SK-N-SH (cell line): Measurements from ENCODE around the gene PKD1. TPM values are rescaled to one million over a fixed set of nuclear protein-coding genes. Genes with fewer than 3 reads are reported as not detected.

Experiments
- CTCF ChIA-PET: fragments of 300-600, 350-600 bp; formaldehyde crosslinking; extraction: SDS; loops from one replicate; lab custom pipeline; 2021; lab: Yijun Ruan, JAX
- POLR2A ChIA-PET: fragments of 350-600 bp; sonication (Branson Sonifier 250); formaldehyde crosslinking; extraction: SDS; loops from one replicate; lab custom pipeline; 2020; ENCODE audit warnings: antibody characterized with exemption, inconsistent platforms; lab: Yijun Ruan, JAX
- DNase-seq: peaks from one replicate; pipeline ENCODE4 v3.0.0; 2012
- H2AFZ ChIP-seq: fragments of 200-600 bp; sonication (generic); 2 replicates; pipeline ENCODE4 v1.8.1; 2016; ENCODE audit warnings: antibody characterized with exemption, mild to moderate bottlenecking, low read depth
- H3F3A ChIP-seq: fragments of 200-600 bp; sonication (generic); replicated peaks from 2 replicates; pipeline ENCODE3; 2016; ENCODE audit warnings: antibody characterized with exemption, mild to moderate bottlenecking; ENCODE audit not compliant: insufficient read depth
- H3K27ac ChIP-seq, 2 experiments: fragments of 200-500 bp in 1 of 2; fragments of 200-600 bp in 1 of 2; sonication (Bioruptor generic) in 1 of 2; sonication (generic), shearing (Covaris generic) in 1 of 2; 2 replicates each; pipeline versions ENCODE4 v1.5.1 to v1.6.1; 2014 to 2016; ENCODE audit warnings: low read depth in 2 of 2, inconsistent platforms in 1 of 2, low read length in 1 of 2, mild to moderate bottlenecking in 1 of 2, mixed read lengths in 1 of 2
- H3K27me3 ChIP-seq: fragments of 200-600 bp; sonication (generic), shearing (Covaris generic); 2 replicates; pipeline ENCODE4 v1.6.1; 2016; ENCODE audit warnings: mixed run types; ENCODE audit not compliant: insufficient read depth
- H3K36me3 ChIP-seq, 2 experiments: fragments of 200-500 bp in 1 of 2; fragments of 200-600 bp in 1 of 2; sonication (Bioruptor generic) in 1 of 2; sonication (generic) in 1 of 2; replicated peaks in 1 of 2; 2 replicates each; pipeline versions ENCODE3 to v1.5.1; 2014 to 2016; ENCODE audit warnings: low read length in 1 of 2, mild to moderate bottlenecking in 1 of 2; ENCODE audit not compliant: insufficient read depth in 2 of 2, control insufficient read depth in 1 of 2
- H3K4me1 ChIP-seq, 2 experiments: fragments of 200-500 bp in 1 of 2; fragments of 200-600 bp in 1 of 2; sonication (Bioruptor generic) in 1 of 2; sonication (generic), shearing (Covaris generic) in 1 of 2; 2 replicates each; pipeline versions ENCODE4 v1.5.1 to v1.6.1; 2014 to 2016; ENCODE audit warnings: low read depth in 1 of 2, low read length in 1 of 2, mixed run types in 1 of 2; ENCODE audit not compliant: insufficient read depth in 2 of 2, control insufficient read depth in 1 of 2
- H3K4me2 ChIP-seq: fragments of 200-600 bp; sonication (generic), shearing (Covaris generic); 2 replicates; pipeline ENCODE4 v1.6.1; 2017; ENCODE audit warnings: mixed run types
- H3K4me3 ChIP-seq, 2 experiments: fragments of 200-500 bp in 1 of 2; fragments of 200-600 bp in 1 of 2; sonication (Bioruptor generic) in 1 of 2; sonication (generic), shearing (Covaris generic) in 1 of 2; 2 replicates each; pipeline versions ENCODE4 v1.5.1 to v1.8.1; 2014 to 2016; ENCODE audit warnings: low read depth in 2 of 2, inconsistent platforms in 1 of 2, low read length in 1 of 2, mild to moderate bottlenecking in 1 of 2, mixed read lengths in 1 of 2, moderate library complexity in 1 of 2
- H3K79me2 ChIP-seq: fragments of 200-600 bp; sonication (generic); 2 replicates; pipeline ENCODE4 v1.8.1; 2017; ENCODE audit warnings: mild to moderate bottlenecking; ENCODE audit not compliant: insufficient read depth
- H3K9ac ChIP-seq: fragments of 200-600 bp; sonication (generic); 2 replicates; pipeline ENCODE4 v1.6.1; 2017; ENCODE audit warnings: mixed run types
- H3K9me2 ChIP-seq: fragments of 200-600 bp; sonication (generic); 2 replicates; pipeline ENCODE4 v1.6.1; 2017; ENCODE audit warnings: mixed run types
- H3K9me3 ChIP-seq: fragments of 200-600 bp; sonication (generic); 2 replicates; pipeline ENCODE4 v1.6.1; 2017; ENCODE audit warnings: mixed run types, mild to moderate bottlenecking, moderate library complexity
- H4K20me1 ChIP-seq: fragments of 200-600 bp; sonication (generic); 2 replicates; pipeline ENCODE4 v1.6.1; 2017; ENCODE audit warnings: mild to moderate bottlenecking, mixed run types; ENCODE audit not compliant: insufficient read depth
- CHD2 ChIP-seq: fragments of 150-350 bp; IDR thresholded peaks from 2 replicates; pipeline ENCODE4 v1.6.1; 2018; ENCODE audit warnings: low read length; ENCODE audit not compliant: partially characterized antibody
- MXI1 ChIP-seq: IDR thresholded peaks from 2 replicates; pipeline ENCODE4 v1.6.1; 2012; ENCODE audit warnings: mild to moderate bottlenecking, low read depth, low read length, improper control_type of control experiment
- RAD21 ChIP-seq: IDR thresholded peaks from 2 replicates; pipeline ENCODE4 v1.6.1; 2012; ENCODE audit warnings: mild to moderate bottlenecking, low read length
- RFX5 ChIP-seq: IDR thresholded peaks from 2 replicates; pipeline ENCODE4 v1.6.1; 2012; ENCODE audit warnings: mild to moderate bottlenecking, improper control_type of control experiment, low read length
- RXRA ChIP-seq: IDR thresholded peaks from 2 replicates; pipeline ENCODE4 v1.4.0; 2012; ENCODE audit warnings: low read depth, mild to moderate bottlenecking, borderline replicate concordance
- TAF1 ChIP-seq: IDR thresholded peaks from 2 replicates; pipeline ENCODE4 v1.6.1; 2012; ENCODE audit warnings: low read depth, mild to moderate bottlenecking, low read length, moderate library complexity, borderline replicate concordance
- WGBS: methylation state at CpG from one replicate; pipeline ENCODE4 v1.1.6; 2017; ENCODE audit warnings: low lambda C conversion rate; 5-methylcytosine and 5-hydroxymethylcytosine counted together
- polyA plus RNA-seq, 3 experiments: library from polyadenylated mRNA; depleted of rRNA; stranded (reverse); fragments of >200 nt; gene quantifications; 2 replicates each; pipeline ENCODE4 v1.2.3, GENCODE V29; 2012
- TF ChIP-seq, protein P1 (sequence below): fragments of 150-350 bp; IDR thresholded peaks from 2 replicates; pipeline ENCODE4 v1.6.1; 2016; ENCODE audit warnings: mild to moderate bottlenecking, low read depth, low read length

PKD1 gene
- polyA plus RNA-seq, 1 of the 3 experiments (the other 2 are of a cell fraction): 47.4 TPM

DNA sequence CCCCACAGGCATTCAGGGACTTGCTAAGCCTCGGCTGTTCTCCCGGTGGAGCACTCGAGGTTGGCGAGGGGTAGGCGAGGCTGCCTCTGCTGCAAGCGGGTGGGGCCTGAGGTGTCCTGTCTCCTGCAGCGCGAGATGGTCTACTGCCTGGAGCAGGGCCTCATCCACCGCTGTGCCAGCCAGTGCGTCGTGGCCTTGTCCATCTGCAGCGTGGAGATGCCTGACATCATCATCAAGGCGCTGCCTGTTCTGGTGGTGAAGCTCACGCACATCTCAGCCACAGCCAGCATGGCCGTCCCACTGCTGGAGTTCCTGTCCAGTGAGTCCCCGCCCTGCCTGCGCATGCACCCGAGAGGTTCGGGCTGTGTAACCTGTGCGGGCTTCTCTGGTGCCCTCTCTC, 61.6 kb downstream of the PKD1 start:
- POLR2A ChIA-PET: no interaction called here
- Histone ChIP-seq H3K27me3 (no peaks in the 10 kb centered on the region), H3K36me3 (peaks cover 5 to 78% of the 10 kb centered on the region in 2 experiments), H4K20me1 (no peaks in the 10 kb centered on the region), H3K9ac (no peak overlapping the region), H3K27ac (no peak overlapping the region), H3F3A (no peaks in the 10 kb centered on the region), H3K4me1 (no peaks in the 10 kb centered on the region), H3K4me2 (no peak overlapping the region), H3K9me3 (no peaks in the 10 kb centered on the region), H3K9me2 (no peaks in the 10 kb centered on the region), H2AFZ (no peak overlapping the region)
- no peak for DNase-seq
- CTCF ChIA-PET: interaction anchor here (2.5 kb wide), 1 partner anchor 51 kb away, joined by 7 read pairs; no protein-coding TSS in a partner anchor
- WGBS: 100% methylated on average over 11 of the region's 20 CpGs
- TF ChIP-seq RXRA (no peak), CHD2 (no peak), MXI1 (no peak), TAF1 (no peak)
- TF ChIP-seq, protein P1, sequence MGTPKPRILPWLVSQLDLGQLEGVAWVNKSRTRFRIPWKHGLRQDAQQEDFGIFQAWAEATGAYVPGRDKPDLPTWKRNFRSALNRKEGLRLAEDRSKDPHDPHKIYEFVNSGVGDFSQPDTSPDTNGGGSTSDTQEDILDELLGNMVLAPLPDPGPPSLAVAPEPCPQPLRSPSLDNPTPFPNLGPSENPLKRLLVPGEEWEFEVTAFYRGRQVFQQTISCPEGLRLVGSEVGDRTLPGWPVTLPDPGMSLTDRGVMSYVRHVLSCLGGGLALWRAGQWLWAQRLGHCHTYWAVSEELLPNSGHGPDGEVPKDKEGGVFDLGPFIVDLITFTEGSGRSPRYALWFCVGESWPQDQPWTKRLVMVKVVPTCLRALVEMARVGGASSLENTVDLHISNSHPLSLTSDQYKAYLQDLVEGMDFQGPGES: no peak
- TF ChIP-seq, all 33 proteins: peak for 0
- no peak overlapping the region for H3K4me3 ChIP-seq
- no peaks in the 10 kb centered on the region for H3K79me2 ChIP-seq

DNA sequence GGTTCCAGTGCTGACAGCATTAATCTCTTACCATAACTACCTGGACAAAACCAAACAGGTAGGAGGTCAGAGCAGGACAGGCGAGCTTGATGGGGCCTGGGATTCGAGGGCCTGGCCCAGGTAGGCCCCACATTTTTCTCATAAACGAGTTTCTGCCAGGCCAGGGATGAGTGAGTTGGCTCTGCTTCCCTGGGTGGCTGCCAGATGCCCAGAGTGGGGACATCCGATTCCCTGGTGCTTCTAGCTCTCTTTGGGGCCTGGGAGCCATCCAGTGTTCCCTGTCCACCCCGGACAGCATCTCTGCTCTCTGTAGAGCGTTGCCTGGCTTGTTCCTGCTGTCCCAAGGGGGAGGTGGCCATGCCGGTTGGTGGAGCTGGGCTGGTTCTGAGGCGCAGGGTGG, 62.8 kb downstream of the PKD1 start:
- Histone ChIP-seq H3K4me2 (no peak overlapping the region), H3K27me3 (no peaks in the 10 kb centered on the region), H3K27ac (no peak overlapping the region), H4K20me1 (no peaks in the 10 kb centered on the region), H3K4me3 (no peak overlapping the region), H3F3A (no peaks in the 10 kb centered on the region), H3K79me2 (no peaks in the 10 kb centered on the region), H3K9me2 (no peaks in the 10 kb centered on the region), H3K4me1 (no peaks in the 10 kb centered on the region), H3K36me3 (peaks cover 9 to 67% of the 10 kb centered on the region in 2 experiments), H2AFZ (no peak overlapping the region), H3K9me3 (no peaks in the 10 kb centered on the region), H3K9ac (no peak overlapping the region)
- WGBS: 97% methylated on average over 5 of the region's 8 CpGs
- CTCF ChIA-PET: interaction anchor here (2.5 kb wide), 1 partner anchor 50 kb away, joined by 7 read pairs; no protein-coding TSS in a partner anchor
- POLR2A ChIA-PET: no interaction called here
- DNase-seq: no peak
- TF ChIP-seq, protein P1: no peak
- no peak for TF ChIP-seq RFX5

DNA sequence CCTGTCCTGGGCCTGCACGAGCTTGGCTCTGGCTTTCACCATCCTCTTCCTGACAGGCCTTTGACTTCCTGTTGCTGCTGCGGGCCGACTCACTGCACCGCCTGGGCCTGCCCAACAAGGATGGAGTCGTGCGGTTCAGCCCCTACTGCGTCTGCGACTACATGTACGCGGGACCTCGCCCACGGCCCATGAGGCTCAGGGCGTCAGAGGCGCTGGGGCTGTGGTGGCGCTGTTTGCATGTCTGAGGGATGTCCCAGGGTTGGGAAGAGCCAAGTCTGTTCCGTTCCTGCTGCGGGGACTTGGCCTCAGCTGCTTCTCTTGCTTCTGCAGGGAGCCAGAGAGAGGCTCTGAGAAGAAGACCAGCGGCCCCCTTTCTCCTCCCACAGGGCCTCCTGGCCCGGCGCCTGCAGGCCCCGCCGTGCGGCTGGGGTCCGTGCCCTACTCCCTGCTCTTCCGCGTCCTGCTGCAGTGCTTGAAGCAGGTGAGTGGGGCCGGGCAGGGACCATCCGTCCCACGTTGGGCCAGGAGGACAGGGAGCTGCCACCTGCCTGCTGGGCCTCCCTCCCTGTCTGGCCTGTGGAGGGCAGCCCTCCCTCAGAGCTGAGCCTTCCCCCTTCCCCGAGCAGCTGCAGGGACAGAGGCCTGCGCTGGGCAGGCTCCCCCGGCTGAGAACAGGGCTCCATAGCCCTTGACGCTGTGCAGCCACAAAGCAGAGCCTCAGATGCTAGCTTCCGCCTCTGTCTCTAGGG, 64.1 kb downstream of the PKD1 start:
- Histone ChIP-seq H3K4me1 (no peaks in the 10 kb centered on the region), H3K9me2 (no peaks in the 10 kb centered on the region), H3K79me2 (no peaks in the 10 kb centered on the region), H3K4me2 (no peak overlapping the region), H4K20me1 (no peaks in the 10 kb centered on the region), H3F3A (no peaks in the 10 kb centered on the region), H3K27me3 (no peaks in the 10 kb centered on the region), H3K9ac (no peak overlapping the region), H3K9me3 (no peaks in the 10 kb centered on the region), H3K27ac (no peak overlapping the region)
- no peak for DNase-seq
- POLR2A ChIA-PET: interaction anchor here (0.6 to 1.5 kb wide), 2 partner anchors 24 kb away, joined by 3 read pairs; partner anchors contain the start of genes NTHL1 and TSC2
- CTCF ChIA-PET: interaction anchor here (0.9 to 3.0 kb wide), 5 partner anchors 15 to 69 kb away, joined by 3 to 15 read pairs (median 4); partner anchors contain the start of genes NTHL1 and TSC2
- WGBS: 95% methylated on average over 29 of the region's 34 CpGs
- TF ChIP-seq MXI1 (no peak), TAF1 (no peak), RAD21 (peak; percentile 11; the same call in 1 of the 2 replicates)
- TF ChIP-seq, all 33 proteins: peak for 1
- H3K36me3 ChIP-seq: peaks cover 9 to 56% of the 10 kb centered on the region in 2 experiments
- H3K4me3 ChIP-seq: no peak overlapping the region
- H2AFZ ChIP-seq: no peak overlapping the region
